HG02678 (cell line): ENCODE measurements around the gene MARCO.
"Not testable (repeated sequence)": the region's sequence is repeated elsewhere in the genome, so short reads cannot be mapped to it uniquely, and the experiment has no call there.

Experiments
- ATAC-seq: cut with Tn5 transposase; IDR thresholded peaks from one replicate; pipeline ENCODE4 v1.9.1; 2021; ENCODE audit warnings: mild to moderate bottlenecking, moderate library complexity; ENCODE audit not compliant: unreplicated experiment

The MARCO gene

GRCh38 chr2:119025762-119026351 is 83.9 kb downstream of the MARCO start:
- no peak for ATAC-seq

- no peak for ATAC-seq
Measured at GRCh38 chr2:119026890-119027289, 84.9 kb downstream of the MARCO start.

- ATAC-seq: no peak
Measured at GRCh38 chr2:119028327-119029174, 86.6 kb downstream of the MARCO start.

- no peak for ATAC-seq
Measured at GRCh38 chr2:119029297-119029696, 87.3 kb downstream of the MARCO start.

GRCh38 chr2:119037922-119038321 is 95.9 kb downstream of the MARCO start:
- not testable (repeated sequence) for ATAC-seq

GRCh38 chr2:119040730-119041129 is 98.7 kb downstream of the MARCO start:
- no peak for ATAC-seq
